OCI-LY1 (cell line): ENCODE data around the gene NEK4.
A peak's percentile ranks its signal among the peaks of the same experiment; 100 is the strongest.

Source experiments
- H2AFZ ChIP-seq: fragments of 200-600 bp; sonication (generic), shearing (Covaris generic); 2 replicates; pipeline ENCODE4 v1.6.0; 2014; ENCODE audit warnings: antibody characterized with exemption, mild to moderate bottlenecking, low read length
- H3F3A ChIP-seq: fragments of 200-600 bp; sonication (generic), shearing (Covaris generic); 2 replicates; pipeline ENCODE4 v1.6.0; 2014; ENCODE audit warnings: mild to moderate bottlenecking, antibody characterized with exemption, low read length, moderate library complexity; ENCODE audit not compliant: insufficient read depth
- H3K27ac ChIP-seq: fragments of 200-600 bp; sonication (generic); 2 replicates; pipeline ENCODE4 v1.5.1; 2014; ENCODE audit warnings: low read length, mixed run types, mild to moderate bottlenecking, low read depth; ENCODE audit not compliant: poor library complexity, severe bottlenecking
- H3K27me3 ChIP-seq: fragments of 200-600 bp; sonication (generic); 2 replicates; pipeline ENCODE4 v1.6.0; 2014; ENCODE audit warnings: antibody characterized with exemption, mild to moderate bottlenecking, low read length, moderate library complexity; ENCODE audit not compliant: insufficient read depth
- H3K36me3 ChIP-seq: fragments of 200-600 bp; sonication (generic); 2 replicates; pipeline ENCODE4 v1.6.1; 2014; ENCODE audit warnings: mild to moderate bottlenecking, antibody characterized with exemption, low read length, moderate library complexity, mixed read lengths; ENCODE audit not compliant: insufficient read depth
- H3K4me1 ChIP-seq: fragments of 200-600 bp; sonication (generic); 2 replicates; pipeline ENCODE4 v1.5.1; 2014; ENCODE audit warnings: mild to moderate bottlenecking, low read length, moderate library complexity; ENCODE audit not compliant: insufficient read depth, severe bottlenecking
- H3K4me2 ChIP-seq: fragments of 200-600 bp; sonication (generic), shearing (Covaris generic); 2 replicates; pipeline ENCODE4 v1.6.1; 2014; ENCODE audit warnings: low read length
- H3K4me3 ChIP-seq: fragments of 200-600 bp; sonication (generic); 2 replicates; pipeline ENCODE4 v1.5.1; 2014; ENCODE audit warnings: low read length, low read depth, mild to moderate bottlenecking, mixed read lengths; ENCODE audit not compliant: poor library complexity, severe bottlenecking
- H3K79me2 ChIP-seq: fragments of 200-600 bp; shearing (Covaris generic); 2 replicates; pipeline ENCODE4 v1.6.1; 2016; ENCODE audit warnings: mixed run types, low read length, mixed read lengths; ENCODE audit not compliant: insufficient read depth
- H3K9ac ChIP-seq: fragments of 200-600 bp; sonication (generic), shearing (Covaris generic); 2 replicates; pipeline ENCODE4 v1.6.1; 2014; ENCODE audit warnings: mild to moderate bottlenecking, low read length, mixed read lengths
- H3K9me2 ChIP-seq: fragments of 200-600 bp; sonication (generic), shearing (Covaris generic); 2 replicates; pipeline ENCODE4 v1.6.1; 2014; ENCODE audit warnings: low read depth, mild to moderate bottlenecking, low read length, mixed read lengths
- H3K9me3 ChIP-seq: fragments of 200-600 bp; shearing (Covaris generic); 2 replicates; pipeline ENCODE4 v1.6.1; 2014; ENCODE audit warnings: low read length, mixed read lengths
- H4K20me1 ChIP-seq: fragments of 200-600 bp; sonication (generic), shearing (Covaris generic); 2 replicates; pipeline ENCODE4 v1.6.0; 2016; ENCODE audit warnings: mild to moderate bottlenecking, low read length; ENCODE audit not compliant: insufficient read depth
- CTCF ChIP-seq: fragments of 200-600 bp; sonication (generic), shearing (Covaris generic); IDR thresholded peaks from 2 replicates; pipeline ENCODE4 v1.5.1; 2017; ENCODE audit warnings: mild to moderate bottlenecking, antibody characterized with exemption, low read length, moderate library complexity, mixed read lengths
- EZH2 ChIP-seq: fragments of 200-600 bp; sonication (generic), shearing (Covaris generic); IDR thresholded peaks from 2 replicates; pipeline ENCODE4 v1.8.0; 2017; ENCODE audit warnings: borderline replicate concordance, mixed run types, mild to moderate bottlenecking, antibody characterized with exemption, low read length, moderate library complexity, mixed read lengths

The NEK4 gene

GRCh38 chr3:52774901-52775864, 4.4 kb upstream of the NEK4 start:
- no peaks in the 10 kb centered on the region for H3K9me3 ChIP-seq
- peaks cover 32% of the 10 kb centered on the region for H3K4me1 ChIP-seq
- H3K9me2 ChIP-seq: no peaks in the 10 kb centered on the region
- no peaks in the 10 kb centered on the region for H3F3A ChIP-seq
- H3K79me2 ChIP-seq: no peaks in the 10 kb centered on the region
- no peak overlapping the region for H3K4me3 ChIP-seq
- H3K9ac ChIP-seq: no peak overlapping the region; the same call in 1 of the 2 replicates
- H2AFZ ChIP-seq: no peak overlapping the region
- peak overlapping the region; percentile 7 for H3K27ac ChIP-seq
- no peaks in the 10 kb centered on the region for H3K27me3 ChIP-seq
- H3K4me2 ChIP-seq: no peak overlapping the region
- no peaks in the 10 kb centered on the region for H4K20me1 ChIP-seq
- no peaks in the 10 kb centered on the region for H3K36me3 ChIP-seq
- no peak for TF ChIP-seq EZH2
- no peak for TF ChIP-seq CTCF

GRCh38 chr3:52774066-52774713, 3.5 kb upstream of the NEK4 start:
- Histone ChIP-seq H3K9me3 (no peaks in the 10 kb centered on the region), H3F3A (no peaks in the 10 kb centered on the region), H3K4me2 (no peak overlapping the region), H3K36me3 (no peaks in the 10 kb centered on the region), H3K79me2 (no peaks in the 10 kb centered on the region), H3K9me2 (no peaks in the 10 kb centered on the region), H3K9ac (no peak overlapping the region), H3K4me3 (no peak overlapping the region), H4K20me1 (no peaks in the 10 kb centered on the region), H3K27ac (no peak overlapping the region), H2AFZ (no peak overlapping the region), H3K27me3 (no peaks in the 10 kb centered on the region), H3K4me1 (peaks cover 34% of the 10 kb centered on the region)
- no peak for TF ChIP-seq EZH2

- Histone ChIP-seq H3K79me2 (no peaks in the 10 kb centered on the region), H4K20me1 (no peaks in the 10 kb centered on the region), H2AFZ (no peak overlapping the region), H3K9me3 (no peaks in the 10 kb centered on the region), H3K4me1 (peaks cover 32% of the 10 kb centered on the region), H3K27ac (no peak overlapping the region), H3K4me3 (no peak overlapping the region), H3K4me2 (no peak overlapping the region), H3K9ac (no peak overlapping the region), H3K9me2 (no peaks in the 10 kb centered on the region), H3K27me3 (no peaks in the 10 kb centered on the region), H3F3A (no peaks in the 10 kb centered on the region), H3K36me3 (peaks cover 2% of the 10 kb centered on the region; the same call in 1 of the 2 replicates)
- TF ChIP-seq EZH2 (no peak), CTCF (no peak)
Measured at GRCh38 chr3:52773361-52774065, 2.8 kb upstream of the NEK4 start.
